WTC11 (cell line): Measurements from ENCODE around the gene RBMS1.

Experiments used
- CREM ChIP-seq: sonication (generic); formaldehyde crosslinking; IDR thresholded peaks from 2 replicates; pipeline ENCODE4 v1.8.1; 2022; ENCODE audit warnings: mild to moderate bottlenecking, missing genetic modification reagents, moderate library complexity
- CTCF ChIP-seq: fragments of 200-600 bp; IDR thresholded peaks from 2 replicates; pipeline ENCODE4 v1.8.0; 2022; ENCODE audit warnings: antibody characterized with exemption
- ESRRA ChIP-seq: sonication (generic); formaldehyde crosslinking; IDR thresholded peaks from 2 replicates; pipeline ENCODE4 v1.8.1; 2022; ENCODE audit warnings: mild to moderate bottlenecking, missing genetic modification reagents, borderline replicate concordance
- ETV6 ChIP-seq: sonication (generic); formaldehyde crosslinking; IDR thresholded peaks from 2 replicates; pipeline ENCODE4 v1.8.1; 2022; ENCODE audit warnings: mild to moderate bottlenecking, missing genetic modification reagents
- FOXK1 ChIP-seq: sonication (generic); formaldehyde crosslinking; IDR thresholded peaks from 2 replicates; pipeline ENCODE4 v1.8.0; 2022; ENCODE audit warnings: mild to moderate bottlenecking, moderate library complexity, missing genetic modification reagents
- IRF1 ChIP-seq: sonication (generic); formaldehyde crosslinking; IDR thresholded peaks from 2 replicates; pipeline ENCODE4 v1.8.0; 2023; ENCODE audit warnings: missing genetic modification reagents
- JAZF1 ChIP-seq: fragments of 250-450 bp; sonication (Bioruptor Pico); IDR thresholded peaks from 2 replicates; pipeline ENCODE4 v1.9.0; 2021; ENCODE audit warnings: moderate library complexity, mild to moderate bottlenecking, inconsistent platforms
- MXD4 ChIP-seq: fragments of 250-450 bp; sonication (Bioruptor Pico); IDR thresholded peaks from 2 replicates; pipeline ENCODE4 v1.8.0; 2021; ENCODE audit warnings: mild to moderate bottlenecking, moderate library complexity, borderline replicate concordance
- SOX15 ChIP-seq: fragments of 250-450 bp; sonication (Bioruptor Pico); IDR thresholded peaks from 2 replicates; pipeline ENCODE4 v1.9.0; 2021; ENCODE audit warnings: mild to moderate bottlenecking
- STAT6 ChIP-seq: sonication (generic); formaldehyde crosslinking; conservative IDR thresholded peaks from 2 replicates; pipeline ENCODE4 v1.8.1; 2023; ENCODE audit warnings: mild to moderate bottlenecking, low read depth, missing genetic modification reagents, moderate library complexity
- TP53 ChIP-seq: sonication (generic); formaldehyde crosslinking; IDR thresholded peaks from 2 replicates; pipeline ENCODE4 v1.8.1; 2023; ENCODE audit warnings: mild to moderate bottlenecking, missing genetic modification reagents
- ZNF121 ChIP-seq: sonication (generic); formaldehyde crosslinking; IDR thresholded peaks from 2 replicates; pipeline ENCODE4 v1.8.0; 2023; ENCODE audit warnings: missing genetic modification reagents
- ZNF232 ChIP-seq: sonication (generic); formaldehyde crosslinking; IDR thresholded peaks from 2 replicates; pipeline ENCODE4 v1.8.0; 2022; ENCODE audit warnings: mild to moderate bottlenecking, missing genetic modification reagents

GRCh38 chr2:160474891-160475787 is 18.5 kb downstream of the RBMS1 start:
- TF ChIP-seq STAT6 (CRISPR knock-in tag) (no peak), CTCF (no peak), ZNF121 (CRISPR knock-in tag) (no peak), JAZF1 (CRISPR knock-in tag) (no peak), ESRRA (no peak), ZNF232 (CRISPR knock-in tag) (no peak), ETV6 (no peak), SOX15 (CRISPR knock-in tag) (no peak), IRF1 (CRISPR knock-in tag) (no peak), TP53 (CRISPR knock-in tag) (no peak), CREM (CRISPR knock-in tag) (no peak), FOXK1 (no peak), MXD4 (CRISPR knock-in tag) (no peak)
